ENCODE results near the gene FANCC. TPM values are rescaled to one million over a fixed set of nuclear protein-coding genes. Genes with fewer than 3 reads are reported as not detected.

Gene FANCC
- polyA plus RNA-seq, 1 of the 3 experiments (the other 2 are of a cell fraction): 3.5 TPM

- Histone ChIP-seq H2AFZ (ENCODE audit: low read depth) (no peak overlapping the region), H4K20me1 (ENCODE audit: insufficient read depth) (peaks cover 75% of the 10 kb centered on the region), H3K79me2 (ENCODE audit: insufficient read depth) (peaks cover 100% of the 10 kb centered on the region), H3K9ac (no peak overlapping the region), H3K27ac (ENCODE audit: low read depth in 2 of 2, low read length in 1 of 2) (peak overlapping the region in 1 of 2 experiments; percentile 28; a peak in 1 of 4 replicates), H3K4me2 (no peak overlapping the region), H3K9me3 (no peaks in the 10 kb centered on the region), H3K27me3 (ENCODE audit: insufficient read depth) (no peaks in the 10 kb centered on the region), H3K9me2 (no peaks in the 10 kb centered on the region), H3K4me3 (ENCODE audit: low read depth in 2 of 2, low read length in 1 of 2) (no peak overlapping the region), H3K36me3 (replicated peaks in 1 of 2; ENCODE audit: control insufficient read depth in 1 of 2, insufficient read depth in 2 of 2, low read length in 1 of 2) (peaks cover 45 to 89% of the 10 kb centered on the region in 2 experiments), H3K4me1 (ENCODE audit: control insufficient read depth in 1 of 2, insufficient read depth in 2 of 2, low read depth in 1 of 2, low read length in 1 of 2) (peaks cover 0 to 57% of the 10 kb centered on the region in 2 experiments; a peak in 3 of 4 replicates), H3F3A (replicated peaks; ENCODE audit: insufficient read depth) (peaks cover 4% of the 10 kb centered on the region)
- ChIA-PET CTCF (interaction anchor here (1.0 to 1.8 kb wide), 3 partner anchors 43 to 386 kb away, joined by 3 to 7 read pairs (median 4); no protein-coding TSS in a partner anchor), POLR2A (interaction anchor here (1.2 kb wide), 1 partner anchor 11 kb away, joined by 7 read pairs; no protein-coding TSS in a partner anchor)
- no peak for DNase-seq
- WGBS (ENCODE audit: low lambda C conversion rate): 38% methylated on average over 2 of the region's 2 CpGs
- TF ChIP-seq NRF1 (IDR thresholded peaks at IDR 0.05; ENCODE audit: low read depth, low read length) (no peak), YY1 (IDR thresholded peaks at IDR 0.05; ENCODE audit: low read depth) (no peak), SMC3 (IDR thresholded peaks at IDR 0.05; ENCODE audit: low read depth, low read length) (no peak), TCF12 (IDR thresholded peaks at IDR 0.05) (no peak)
These were observed 249.6 kb downstream of the FANCC start for GRCh38 chr9:95067897-95068296.

GRCh38 chr9:95067057-95067456, 250.5 kb downstream of the FANCC start:
- Histone ChIP-seq H3F3A (replicated peaks; ENCODE audit: insufficient read depth) (peaks cover 4% of the 10 kb centered on the region), H3K79me2 (ENCODE audit: insufficient read depth) (peaks cover 100% of the 10 kb centered on the region), H3K4me3 (ENCODE audit: low read depth in 2 of 2, low read length in 1 of 2) (no peak overlapping the region), H3K27ac (ENCODE audit: low read depth in 2 of 2, low read length in 1 of 2) (no peak overlapping the region; a peak in 1 of 4 replicates), H2AFZ (ENCODE audit: low read depth) (no peak overlapping the region), H3K4me1 (ENCODE audit: control insufficient read depth in 1 of 2, insufficient read depth in 2 of 2, low read depth in 1 of 2, low read length in 1 of 2) (peaks cover 0 to 60% of the 10 kb centered on the region in 2 experiments; a peak in 3 of 4 replicates), H3K36me3 (replicated peaks in 1 of 2; ENCODE audit: control insufficient read depth in 1 of 2, insufficient read depth in 2 of 2, low read length in 1 of 2) (peaks cover 48 to 95% of the 10 kb centered on the region in 2 experiments), H3K4me2 (no peak overlapping the region), H3K9me2 (no peaks in the 10 kb centered on the region), H3K9me3 (no peaks in the 10 kb centered on the region), H3K27me3 (ENCODE audit: insufficient read depth) (no peaks in the 10 kb centered on the region), H3K9ac (no peak overlapping the region), H4K20me1 (ENCODE audit: insufficient read depth) (peaks cover 66% of the 10 kb centered on the region)
- WGBS (ENCODE audit: low lambda C conversion rate): 98% methylated on average over 6 of the region's 6 CpGs
- CTCF ChIA-PET: interaction anchor here (0.6 to 1.2 kb wide), 3 partner anchors 23 to 386 kb away, joined by 3 to 4 read pairs (median 3); no protein-coding TSS in a partner anchor
- no peak for DNase-seq
- POLR2A ChIA-PET: interaction anchor here (1.2 kb wide), 1 partner anchor 10 kb away, joined by 7 read pairs; no protein-coding TSS in a partner anchor
- TF ChIP-seq SIN3A (IDR thresholded peaks at IDR 0.05; ENCODE audit: borderline replicate concordance, low read depth, low read length): no peak
- TF ChIP-seq REST (IDR thresholded peaks at IDR 0.05; ENCODE audit: low read depth, low read length): no peak
- no peak for TF ChIP-seq CTCF (IDR thresholded peaks at IDR 0.05)
- TF ChIP-seq CHD2 (IDR thresholded peaks at IDR 0.05; ENCODE audit: low read length, partially characterized antibody): no peak
- TF ChIP-seq TAF1 (IDR thresholded peaks at IDR 0.05; ENCODE audit: borderline replicate concordance, low read depth, low read length): no peak
- no peak for TF ChIP-seq FOXJ3 (CRISPR knock-in tag; IDR thresholded peaks at IDR 0.05)
